Measurements from ENCODE around the gene FEZF2. TPM values are rescaled to one million over a fixed set of nuclear protein-coding genes. Genes with fewer than 3 reads are reported as not detected.
A peak's percentile ranks its signal among the peaks of the same experiment; 100 is the strongest.

Gene FEZF2
- total RNA-seq, 1 experiment from 2014 or later, result not detected

- intact Hi-C loops (cut with micrococcal nuclease; ENCODE audit: unreplicated experiment), result no loop called here
- POLR2A ChIA-PET (ENCODE audit: low non-redundant PET), result no interaction called here
- no peaks in the 10 kb centered on the region for H3K27me3 ChIP-seq (replicated peaks; ENCODE audit: insufficient read depth, low read depth, low read length, poor library complexity)
Measured at GRCh38 chr3:62403765-62404164, 30.4 kb upstream of the FEZF2 start.

GRCh38 chr3:62392626-62393292, 19.4 kb upstream of the FEZF2 start:
- Histone ChIP-seq H3K36me3 (ENCODE audit: insufficient read depth, low read length, poor library complexity, severe bottlenecking) (no peaks in the 10 kb centered on the region), H3K27ac (ENCODE audit: low read depth, low read length, poor library complexity, severe bottlenecking) (no peak overlapping the region), H3K9me3 (ENCODE audit: low read depth, low read length, poor library complexity, severe bottlenecking) (no peaks in the 10 kb centered on the region), H3K4me3 (ENCODE audit: low read depth, low read length, poor library complexity, severe bottlenecking) (no peak overlapping the region), H3K27me3 (replicated peaks; ENCODE audit: insufficient read depth, low read depth, low read length, poor library complexity) (peaks cover 8% of the 10 kb centered on the region), H3K4me1 (ENCODE audit: insufficient read depth, low read length, poor library complexity, severe bottlenecking) (no peaks in the 10 kb centered on the region)
- POLR2A ChIA-PET (ENCODE audit: low non-redundant PET), result no interaction called here
- no peak for TF ChIP-seq EZH2 (IDR thresholded peaks at IDR 0.05; ENCODE audit: borderline replicate concordance, low read depth, low read length, poor library complexity, severe bottlenecking)
- TF ChIP-seq, protein P1, sequence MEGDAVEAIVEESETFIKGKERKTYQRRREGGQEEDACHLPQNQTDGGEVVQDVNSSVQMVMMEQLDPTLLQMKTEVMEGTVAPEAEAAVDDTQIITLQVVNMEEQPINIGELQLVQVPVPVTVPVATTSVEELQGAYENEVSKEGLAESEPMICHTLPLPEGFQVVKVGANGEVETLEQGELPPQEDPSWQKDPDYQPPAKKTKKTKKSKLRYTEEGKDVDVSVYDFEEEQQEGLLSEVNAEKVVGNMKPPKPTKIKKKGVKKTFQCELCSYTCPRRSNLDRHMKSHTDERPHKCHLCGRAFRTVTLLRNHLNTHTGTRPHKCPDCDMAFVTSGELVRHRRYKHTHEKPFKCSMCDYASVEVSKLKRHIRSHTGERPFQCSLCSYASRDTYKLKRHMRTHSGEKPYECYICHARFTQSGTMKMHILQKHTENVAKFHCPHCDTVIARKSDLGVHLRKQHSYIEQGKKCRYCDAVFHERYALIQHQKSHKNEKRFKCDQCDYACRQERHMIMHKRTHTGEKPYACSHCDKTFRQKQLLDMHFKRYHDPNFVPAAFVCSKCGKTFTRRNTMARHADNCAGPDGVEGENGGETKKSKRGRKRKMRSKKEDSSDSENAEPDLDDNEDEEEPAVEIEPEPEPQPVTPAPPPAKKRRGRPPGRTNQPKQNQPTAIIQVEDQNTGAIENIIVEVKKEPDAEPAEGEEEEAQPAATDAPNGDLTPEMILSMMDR (conservative IDR thresholded peaks at IDR 0.05; ENCODE audit: low read depth, low read length), result no peak
- intact Hi-C loops (cut with micrococcal nuclease; ENCODE audit: unreplicated experiment), result no loop called here
- CTCF ChIA-PET, result no interaction called here
- BruUV-seq (replicated peaks), result no TSS peak
- DNase-seq (ENCODE audit: low spot score), result no peak

More at GRCh38 chr3:62403765-62404164, 30.4 kb upstream of the FEZF2 start:
- Histone ChIP-seq H3K9me3 (ENCODE audit: low read depth, low read length, poor library complexity, severe bottlenecking) (no peaks in the 10 kb centered on the region), H3K4me3 (ENCODE audit: low read depth, low read length, poor library complexity, severe bottlenecking) (no peak overlapping the region), H3K27ac (ENCODE audit: low read depth, low read length, poor library complexity, severe bottlenecking) (no peak overlapping the region), H3K4me1 (ENCODE audit: insufficient read depth, low read length, poor library complexity, severe bottlenecking) (no peaks in the 10 kb centered on the region), H3K36me3 (ENCODE audit: insufficient read depth, low read length, poor library complexity, severe bottlenecking) (no peaks in the 10 kb centered on the region)
- BruUV-seq (replicated peaks), result no TSS peak
- no peak for TF ChIP-seq EZH2 (IDR thresholded peaks at IDR 0.05; ENCODE audit: borderline replicate concordance, low read depth, low read length, poor library complexity, severe bottlenecking)
- TF ChIP-seq, protein P1 (conservative IDR thresholded peaks at IDR 0.05; ENCODE audit: low read depth, low read length), result no peak
- CTCF ChIA-PET, result no interaction called here
- DNase-seq (ENCODE audit: low spot score), result peak; percentile 10

GRCh38 chr3:62387251-62387650, 13.9 kb upstream of the FEZF2 start:
- ChIA-PET POLR2A (ENCODE audit: low non-redundant PET) (no interaction called here), CTCF (no interaction called here)
- H3K36me3 ChIP-seq (ENCODE audit: insufficient read depth, low read length, poor library complexity, severe bottlenecking), result no peaks in the 10 kb centered on the region
- intact Hi-C loops (cut with micrococcal nuclease; ENCODE audit: unreplicated experiment), result no loop called here
- H3K27me3 ChIP-seq (replicated peaks; ENCODE audit: insufficient read depth, low read depth, low read length, poor library complexity), result peaks cover 15% of the 10 kb centered on the region
- TF ChIP-seq EZH2 (IDR thresholded peaks at IDR 0.05; ENCODE audit: borderline replicate concordance, low read depth, low read length, poor library complexity, severe bottlenecking), result no peak
- TF ChIP-seq, protein P1 (conservative IDR thresholded peaks at IDR 0.05; ENCODE audit: low read depth, low read length), result no peak
- no TSS peak for BruUV-seq (replicated peaks)
- no peak for DNase-seq (ENCODE audit: low spot score)
- no peaks in the 10 kb centered on the region for H3K4me1 ChIP-seq (ENCODE audit: insufficient read depth, low read length, poor library complexity, severe bottlenecking)
- no peak overlapping the region for H3K4me3 ChIP-seq (ENCODE audit: low read depth, low read length, poor library complexity, severe bottlenecking)
- H3K9me3 ChIP-seq (ENCODE audit: low read depth, low read length, poor library complexity, severe bottlenecking), result no peaks in the 10 kb centered on the region
- no peak overlapping the region for H3K27ac ChIP-seq (ENCODE audit: low read depth, low read length, poor library complexity, severe bottlenecking)
